Fibroblast of the aortic adventitia (primary cell): Measurements from ENCODE around the gene IFI35. TPM values are rescaled to one million over a fixed set of nuclear protein-coding genes. Genes with fewer than 3 reads are reported as not detected.
A peak's percentile ranks its signal among the peaks of the same experiment; 100 is the strongest.
"Not testable (repeated sequence)": the region's sequence is repeated elsewhere in the genome, so short reads cannot be mapped to it uniquely, and the experiment has no call there.

Source experiments
- DNase-seq: peaks from one replicate; pipeline ENCODE4 v3.0.0-alpha.2; 2010; ENCODE audit warnings: low read depth
- H3K4me3 ChIP-seq: 2 replicates; pipeline ENCODE4 v1.5.1; 2011; ENCODE audit warnings: low read depth, mild to moderate bottlenecking, control low read depth, low read length, moderate library complexity
- CTCF ChIP-seq: IDR thresholded peaks from 2 replicates; pipeline ENCODE4 v1.5.1; 2011; ENCODE audit warnings: mild to moderate bottlenecking, low read length, control low read depth, inconsistent platforms; ENCODE audit not compliant: insufficient read depth
- total RNA-seq: library from RNA; depleted of rRNA; stranded (reverse); fragments of >200 nt; gene quantifications from 2 replicates; pipeline ENCODE4 v1.2.3, GENCODE V29; 2012; ENCODE audit warnings: low replicate concordance

Gene IFI35
- total RNA-seq, 1 donor, result 34.7 TPM

GRCh38 chr17:43040655-43041054 is 34.1 kb downstream of the IFI35 start:
- no peak overlapping the region for H3K4me3 ChIP-seq
- no peak for DNase-seq
- no peak for TF ChIP-seq CTCF

- no peak overlapping the region for H3K4me3 ChIP-seq
- TF ChIP-seq CTCF, result no peak
- DNase-seq, result no peak
Observed at GRCh38 chr17:43042025-43042628, 35.5 kb downstream of the IFI35 start.

DNA sequence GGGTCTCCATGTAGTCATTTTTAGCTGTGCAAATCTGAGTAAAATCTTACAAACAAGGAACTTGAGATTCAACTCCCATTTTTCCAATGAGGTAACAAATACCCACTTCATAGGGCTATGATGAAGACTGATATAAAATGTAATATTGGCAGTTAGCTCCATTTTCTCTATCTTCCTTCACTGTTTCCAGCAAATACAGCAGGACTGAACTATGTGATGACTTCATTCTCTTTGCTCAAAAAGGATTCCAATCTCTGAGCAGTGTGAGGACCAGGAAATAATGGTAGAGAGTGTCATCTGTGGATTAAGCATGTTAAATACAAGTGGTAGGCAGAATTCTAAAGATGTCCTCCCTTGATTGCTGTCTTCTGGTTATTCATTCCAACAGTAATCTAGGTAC is 36.7 kb downstream of the IFI35 start:
- peak; percentile 10 for DNase-seq
- no peak for TF ChIP-seq CTCF
- no peak overlapping the region for H3K4me3 ChIP-seq

DNA sequence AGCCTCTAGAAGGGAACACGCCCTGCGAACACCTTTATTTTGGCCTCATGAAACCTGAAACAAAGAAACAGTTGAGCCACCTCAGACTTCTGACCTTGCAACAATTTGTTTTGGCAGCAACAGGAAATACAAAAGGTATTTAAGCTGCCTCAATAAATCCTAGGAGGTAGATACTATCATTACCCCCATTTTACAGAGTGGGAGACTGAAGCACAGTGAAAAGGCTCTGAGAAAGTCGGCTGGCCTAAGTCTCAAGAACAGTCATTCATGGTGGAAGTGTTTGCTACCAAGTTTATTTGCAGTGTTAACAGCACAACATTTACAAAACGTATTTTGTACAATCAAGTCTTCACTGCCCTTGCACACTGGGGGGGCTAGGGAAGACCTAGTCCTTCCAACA is 37.4 kb downstream of the IFI35 start:
- TF ChIP-seq CTCF, result no peak
- no peak for DNase-seq
- H3K4me3 ChIP-seq, result no peak overlapping the region

GRCh38 chr17:43051969-43052368 is 45.4 kb downstream of the IFI35 start:
- TF ChIP-seq CTCF, result no peak
- no peak overlapping the region for H3K4me3 ChIP-seq
- no peak for DNase-seq

DNA sequence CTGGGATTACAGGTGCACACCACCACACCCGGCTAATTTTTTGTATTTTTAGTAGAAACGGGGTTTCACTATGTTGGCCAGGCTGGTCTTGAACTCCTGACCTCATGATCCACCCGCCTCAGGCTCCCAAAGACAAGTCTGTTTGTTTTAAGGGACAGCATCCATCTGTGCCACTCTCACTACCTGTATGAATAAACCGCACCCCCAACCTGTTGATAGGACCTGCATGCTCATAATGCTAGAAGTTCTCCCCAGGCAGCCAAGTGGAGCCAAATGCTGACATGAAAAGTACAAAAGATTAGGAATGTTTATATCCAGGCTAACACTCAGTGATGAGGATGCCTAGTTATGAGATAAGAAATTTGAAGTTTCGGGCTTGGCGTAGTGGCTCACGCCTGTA is 46.4 kb downstream of the IFI35 start:
- not testable (repeated sequence) for DNase-seq, H3K4me3 ChIP-seq

- H3K4me3 ChIP-seq, result no peak overlapping the region
- no peak for DNase-seq
- TF ChIP-seq CTCF, result no peak
Observed at GRCh38 chr17:43056051-43056450, 49.5 kb downstream of the IFI35 start.
